ENCODE measurements around the gene UNC13A. TPM values are rescaled to one million over a fixed set of nuclear protein-coding genes. Genes with fewer than 3 reads are reported as not detected.

UNC13A gene
- total RNA-seq, 1 donor from 2014 or later, result 1.3 TPM

GRCh38 chr19:17726964-17727773 lies 39.0 kb upstream of the UNC13A start:
- H3K79me2 ChIP-seq (ENCODE audit: low read depth), result peaks cover 79% of the 10 kb centered on the region
- TF ChIP-seq EZH2 (IDR thresholded peaks at IDR 0.05) (no peak), EZH2phosphoT487 (IDR thresholded peaks at IDR 0.05) (no peak), CTCF (IDR thresholded peaks at IDR 0.05) (no peak)
- H3K4me3 ChIP-seq, result no peak overlapping the region
- Mint-ChIP-seq H3K4me1 (peaks cover 2% of the 10 kb centered on the region), H3K4me3 (no peak overlapping the region), H3K27ac (no peak overlapping the region), H3K9me3 (no peaks in the 10 kb centered on the region), H3K36me3 (peaks cover 33% of the 10 kb centered on the region), H3K27me3 (ENCODE audit: insufficient read depth, low read depth) (peaks cover 5% of the 10 kb centered on the region)
- H3K27ac ChIP-seq, result no peak overlapping the region
- no peak overlapping the region for H3K4me2 ChIP-seq
- no peak overlapping the region for H3K9ac ChIP-seq
- no peaks in the 10 kb centered on the region for H3K27me3 ChIP-seq
- H3K9me3 ChIP-seq (ENCODE audit: low read depth), result no peaks in the 10 kb centered on the region
- no peaks in the 10 kb centered on the region for H3K36me3 ChIP-seq
- DNase-seq (ENCODE audit: low spot score), result no peak
- no peak overlapping the region for H2AFZ ChIP-seq (replicated peaks)
- H3K4me1 ChIP-seq, result no peaks in the 10 kb centered on the region
- peaks cover 64% of the 10 kb centered on the region for H4K20me1 ChIP-seq (ENCODE audit: low read depth)
- H3F3A ChIP-seq (ENCODE audit: low read depth), result no peaks in the 10 kb centered on the region

- Histone ChIP-seq H3K36me3 (no peaks in the 10 kb centered on the region), H3K79me2 (ENCODE audit: low read depth) (peaks cover 79% of the 10 kb centered on the region)
- H3K36me3 Mint-ChIP-seq, result peaks cover 28% of the 10 kb centered on the region
These were observed 38.1 kb upstream of the UNC13A start for GRCh38 chr19:17726136-17726741.

GRCh38 chr19:17725422-17726078 lies 37.4 kb upstream of the UNC13A start:
- Histone ChIP-seq H3K4me3 (no peak overlapping the region), H3K9me3 (ENCODE audit: low read depth) (no peaks in the 10 kb centered on the region), H3K4me1 (peaks cover 6% of the 10 kb centered on the region), H3K36me3 (no peaks in the 10 kb centered on the region), H3K79me2 (ENCODE audit: low read depth) (peaks cover 79% of the 10 kb centered on the region), H3K27ac (no peak overlapping the region), H3K27me3 (no peaks in the 10 kb centered on the region), H3K4me2 (no peak overlapping the region), H3K9ac (no peak overlapping the region), H3F3A (ENCODE audit: low read depth) (no peaks in the 10 kb centered on the region), H4K20me1 (ENCODE audit: low read depth) (peaks cover 64% of the 10 kb centered on the region), H2AFZ (replicated peaks) (no peak overlapping the region)
- peaks cover 22% of the 10 kb centered on the region for H3K36me3 Mint-ChIP-seq
- peak; percentile 35 for DNase-seq (ENCODE audit: low spot score)
- no peaks in the 10 kb centered on the region for H3K9me3 Mint-ChIP-seq
- H3K4me1 Mint-ChIP-seq, result peaks cover 10% of the 10 kb centered on the region
- no peak overlapping the region for H3K4me3 Mint-ChIP-seq
- no peak overlapping the region for H3K27ac Mint-ChIP-seq
- no peak for TF ChIP-seq EZH2phosphoT487 (IDR thresholded peaks at IDR 0.05)
- peak; percentile 61 for TF ChIP-seq CTCF (IDR thresholded peaks at IDR 0.05)
- H3K27me3 Mint-ChIP-seq (ENCODE audit: insufficient read depth, low read depth), result peaks cover 7% of the 10 kb centered on the region

More at GRCh38 chr19:17726136-17726741, 38.1 kb upstream of the UNC13A start:
- no peaks in the 10 kb centered on the region for H3K4me1 ChIP-seq
- peaks cover 64% of the 10 kb centered on the region for H4K20me1 ChIP-seq (ENCODE audit: low read depth)
- H3K4me3 ChIP-seq, result no peak overlapping the region
- Mint-ChIP-seq H3K27ac (no peak overlapping the region), H3K27me3 (ENCODE audit: insufficient read depth, low read depth) (peaks cover 7% of the 10 kb centered on the region), H3K9me3 (no peaks in the 10 kb centered on the region), H3K4me3 (no peak overlapping the region), H3K4me1 (peaks cover 3% of the 10 kb centered on the region)
- H3K27ac ChIP-seq, result no peak overlapping the region
- H3K9me3 ChIP-seq (ENCODE audit: low read depth), result no peaks in the 10 kb centered on the region
- H3K27me3 ChIP-seq, result no peaks in the 10 kb centered on the region
- H3F3A ChIP-seq (ENCODE audit: low read depth), result no peaks in the 10 kb centered on the region
- H3K4me2 ChIP-seq, result no peak overlapping the region
- H2AFZ ChIP-seq (replicated peaks), result no peak overlapping the region
- H3K9ac ChIP-seq, result no peak overlapping the region
- no peak for DNase-seq (ENCODE audit: low spot score)
- TF ChIP-seq EZH2phosphoT487 (IDR thresholded peaks at IDR 0.05), result no peak
- TF ChIP-seq EZH2 (IDR thresholded peaks at IDR 0.05), result no peak
- no peak for TF ChIP-seq CTCF (IDR thresholded peaks at IDR 0.05)
